Astrocyte of the spinal cord (primary cell): ENCODE data around the gene MEF2C.
A peak's percentile ranks its signal among the peaks of the same experiment; 100 is the strongest.

ENCODE experiments used
- DNase-seq: peaks from one replicate; pipeline ENCODE4 v3.0.0; 2011; ENCODE audit warnings: low read depth, low spot score
- H3K4me3 ChIP-seq: 2 replicates; pipeline ENCODE4 v1.5.1; 2011; ENCODE audit warnings: low read depth, mild to moderate bottlenecking, low read length, moderate library complexity
- in situ Hi-C: cut with HindIII; loops from 2 replicates; pipeline ENCODE4 v1.10.0; 2017; ENCODE audit warnings: low sequenced_read_pairs
- TF ChIP-seq, protein P1 (sequence below): IDR thresholded peaks from 2 replicates; pipeline ENCODE4 v1.5.1; 2012; ENCODE audit warnings: low read depth, mild to moderate bottlenecking, low read length, inconsistent platforms

Gene MEF2C

DNA sequence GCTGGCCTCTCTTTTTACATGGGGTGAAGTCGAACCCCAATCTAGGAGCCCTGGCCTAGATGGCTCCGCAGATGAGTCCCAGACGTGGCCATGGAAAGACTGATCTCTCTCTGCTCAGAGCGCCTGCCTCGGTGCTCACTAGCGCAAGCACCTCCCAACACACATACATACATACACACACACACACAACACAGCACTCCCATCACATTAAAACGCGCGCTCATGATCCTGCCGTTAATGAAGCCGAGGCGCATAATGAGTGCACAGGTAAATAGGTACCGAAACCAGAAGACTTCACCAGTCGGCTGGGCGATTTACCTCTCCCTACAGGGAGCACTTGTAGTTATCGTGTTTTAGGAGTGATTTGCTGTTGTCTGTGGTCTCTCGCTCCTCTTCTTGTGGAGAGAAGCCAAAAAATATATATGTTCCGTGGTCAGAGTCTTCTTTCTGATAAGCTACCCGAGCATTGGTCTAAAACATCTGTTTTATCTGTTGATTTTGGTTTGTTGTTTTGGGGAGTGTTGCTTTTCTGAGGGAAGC lies 207.7 kb downstream of the MEF2C start:
- peak overlapping the region; percentile 55 for H3K4me3 ChIP-seq
- TF ChIP-seq, protein P1, sequence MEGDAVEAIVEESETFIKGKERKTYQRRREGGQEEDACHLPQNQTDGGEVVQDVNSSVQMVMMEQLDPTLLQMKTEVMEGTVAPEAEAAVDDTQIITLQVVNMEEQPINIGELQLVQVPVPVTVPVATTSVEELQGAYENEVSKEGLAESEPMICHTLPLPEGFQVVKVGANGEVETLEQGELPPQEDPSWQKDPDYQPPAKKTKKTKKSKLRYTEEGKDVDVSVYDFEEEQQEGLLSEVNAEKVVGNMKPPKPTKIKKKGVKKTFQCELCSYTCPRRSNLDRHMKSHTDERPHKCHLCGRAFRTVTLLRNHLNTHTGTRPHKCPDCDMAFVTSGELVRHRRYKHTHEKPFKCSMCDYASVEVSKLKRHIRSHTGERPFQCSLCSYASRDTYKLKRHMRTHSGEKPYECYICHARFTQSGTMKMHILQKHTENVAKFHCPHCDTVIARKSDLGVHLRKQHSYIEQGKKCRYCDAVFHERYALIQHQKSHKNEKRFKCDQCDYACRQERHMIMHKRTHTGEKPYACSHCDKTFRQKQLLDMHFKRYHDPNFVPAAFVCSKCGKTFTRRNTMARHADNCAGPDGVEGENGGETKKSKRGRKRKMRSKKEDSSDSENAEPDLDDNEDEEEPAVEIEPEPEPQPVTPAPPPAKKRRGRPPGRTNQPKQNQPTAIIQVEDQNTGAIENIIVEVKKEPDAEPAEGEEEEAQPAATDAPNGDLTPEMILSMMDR = no peak
- DNase-seq = peak; percentile 77
- in situ Hi-C loops = loop anchor here (25.0 kb wide), 1 partner anchor 538 kb away; no protein-coding TSS in a partner anchor

GRCh38 chr5:88674356-88675167 lies 208.4 kb downstream of the MEF2C start:
- TF ChIP-seq, protein P1 = no peak
- in situ Hi-C loops = loop anchor here (25.0 kb wide), 1 partner anchor 537 kb away; no protein-coding TSS in a partner anchor
- H3K4me3 ChIP-seq = peak overlapping the region; percentile 55
- peak; percentile 75 for DNase-seq

- peak; percentile 87 for DNase-seq
- in situ Hi-C loops = no loop called here
- H3K4me3 ChIP-seq = peak overlapping the region; percentile 69
- TF ChIP-seq, protein P1 = no peak
Observed at GRCh38 chr5:88673253-88674105, 209.5 kb downstream of the MEF2C start.

- in situ Hi-C loops = no loop called here
- peak overlapping the region; percentile 69 for H3K4me3 ChIP-seq
Observed at GRCh38 chr5:88672644-88673252, 210.2 kb downstream of the MEF2C start.

GRCh38 chr5:88671505-88672499 lies 211.2 kb downstream of the MEF2C start:
- TF ChIP-seq, protein P1 = no peak
- H3K4me3 ChIP-seq = peak overlapping the region; percentile 69
- DNase-seq = peak; percentile 69
- in situ Hi-C loops = no loop called here

More at GRCh38 chr5:88672644-88673252, 210.2 kb downstream of the MEF2C start:
- DNase-seq = no peak
- TF ChIP-seq, protein P1 = no peak
